Suprapubic skin (tissue), 4 donors: ENCODE measurements around the gene FOXK2. TPM values are rescaled to one million over a fixed set of nuclear protein-coding genes. Genes with fewer than 3 reads are reported as not detected.
"Not testable (repeated sequence)": the region's sequence is repeated elsewhere in the genome, so short reads cannot be mapped to it uniquely, and the experiment has no call there.

ENCODE experiments used
- DNase-seq, 2 donors: peaks; one replicate each; pipeline ENCODE4 v3.0.0-alpha.2; 2019; ENCODE audit warnings: low spot score in 2 of 2
- H3K27ac ChIP-seq: fragments of 200-600 bp; sonication (generic); one replicate; pipeline ENCODE4 v1.5.1; 2019
- H3K27me3 ChIP-seq: fragments of 200-600 bp; sonication (generic); one replicate; pipeline ENCODE4 v1.5.1; 2019
- H3K36me3 ChIP-seq: fragments of 200-600 bp; sonication (generic); one replicate; pipeline ENCODE4 v1.5.1; 2019
- H3K4me1 ChIP-seq: fragments of 200-600 bp; sonication (generic); one replicate; pipeline ENCODE4 v1.5.1; 2019
- H3K4me3 ChIP-seq: fragments of 200-600 bp; sonication (generic); one replicate; pipeline ENCODE4 v1.5.1; 2019; ENCODE audit warnings: mild to moderate bottlenecking
- H3K9me3 ChIP-seq: fragments of 200-600 bp; sonication (generic); one replicate; pipeline ENCODE4 v1.5.1; 2019
- CTCF ChIP-seq, 2 donors: fragments of 200-600 bp in 1 of 2; fragments of 450-650 bp in 1 of 2; sonication (generic) in 1 of 2; IDR thresholded peaks; one replicate each; pipeline ENCODE4 v1.5.1; 2016 to 2019; ENCODE audit warnings: antibody characterized with exemption in 2 of 2, mild to moderate bottlenecking in 1 of 2, moderate library complexity in 1 of 2
- EP300 ChIP-seq: sonication (generic); formaldehyde crosslinking; IDR thresholded peaks from one replicate; pipeline ENCODE4 v1.6.1; 2017; ENCODE audit warnings: antibody characterized with exemption
- POLR2A ChIP-seq, 2 donors: fragments of 450-650 bp; IDR thresholded peaks; one replicate each; pipeline ENCODE4 v1.6.1; 2017; ENCODE audit warnings: antibody characterized with exemption in 2 of 2, mild to moderate bottlenecking in 2 of 2, moderate library complexity in 2 of 2
- POLR2AphosphoS5 ChIP-seq, 3 donors: sonication (generic); formaldehyde crosslinking; IDR thresholded peaks; one replicate each; pipeline ENCODE4 v1.6.1; 2017; ENCODE audit warnings: antibody characterized with exemption in 3 of 3
- WGBS: methylation state at CpG from one replicate; pipeline ENCODE4 v1.1.5; 2018; 5-methylcytosine and 5-hydroxymethylcytosine counted together
- total RNA-seq, 4 donors: library from RNA; depleted of rRNA; stranded (reverse); fragments of >200 nt; gene quantifications; one replicate each; pipeline ENCODE4 v1.1.0, GENCODE V29; 2016

Gene FOXK2
- total RNA-seq, 4 donors from 2014 or later = 62.7 to 94.5 (median 78.4) TPM

DNA sequence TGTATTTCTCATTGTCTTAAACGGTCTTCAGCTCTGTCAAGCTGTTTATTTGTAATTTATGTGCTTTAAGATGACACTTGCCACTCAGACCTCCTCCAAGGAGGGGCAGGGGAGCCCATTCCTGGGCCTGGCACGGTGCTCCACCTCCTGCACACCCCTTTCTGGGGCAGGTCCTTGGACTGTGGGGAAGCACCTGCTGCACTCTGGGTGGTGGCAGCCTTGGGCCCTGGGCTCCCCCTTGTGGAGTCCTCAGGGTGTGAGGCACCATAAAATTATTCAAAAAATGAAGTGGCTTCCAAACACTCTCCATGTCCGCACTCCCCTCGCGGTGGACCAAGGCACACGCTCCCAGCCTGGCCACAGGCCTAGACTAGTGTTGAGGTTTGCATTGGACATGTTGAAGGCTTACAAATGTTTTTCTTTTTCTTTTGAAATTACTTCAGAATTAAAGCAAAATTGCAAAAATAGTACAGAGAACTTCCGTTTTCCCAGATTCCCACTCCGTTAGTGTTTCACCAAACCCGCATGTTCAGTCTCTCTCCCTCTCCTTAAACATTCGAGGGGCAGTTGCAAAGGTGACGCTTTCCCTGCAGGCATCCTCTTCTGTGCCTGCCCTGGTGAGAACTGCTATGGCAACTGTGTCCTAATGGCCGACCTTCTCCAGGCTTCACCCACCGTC is 32.4 kb downstream of the FOXK2 start:
- no peak overlapping the region for H3K27ac ChIP-seq
- no peaks in the 10 kb centered on the region for H3K27me3 ChIP-seq
- H3K4me1 ChIP-seq = peaks cover 55% of the 10 kb centered on the region
- peak; percentile 84 to 88 for DNase-seq
- H3K4me3 ChIP-seq = no peak overlapping the region
- H3K9me3 ChIP-seq = no peaks in the 10 kb centered on the region
- no peaks in the 10 kb centered on the region for H3K36me3 ChIP-seq
- TF ChIP-seq CTCF (IDR thresholded peaks at IDR 0.05) = peak; percentile 67 to 82
- TF ChIP-seq POLR2AphosphoS5 (IDR thresholded peaks at IDR 0.05) = peak in 1 of 3 donors; percentile 47
- TF ChIP-seq POLR2A (IDR thresholded peaks at IDR 0.05) = no peak
- no peak for TF ChIP-seq EP300
- WGBS = 35% methylated on average over 13 of the region's 13 CpGs

- TF ChIP-seq CTCF (IDR thresholded peaks at IDR 0.05) (no peak), POLR2AphosphoS5 (IDR thresholded peaks at IDR 0.05) (no peak), POLR2A (IDR thresholded peaks at IDR 0.05) (no peak), EP300 (no peak)
- Histone ChIP-seq H3K4me1 (peaks cover 55% of the 10 kb centered on the region), H3K4me3 (no peak overlapping the region), H3K36me3 (no peaks in the 10 kb centered on the region), H3K9me3 (no peaks in the 10 kb centered on the region), H3K27me3 (no peaks in the 10 kb centered on the region), H3K27ac (no peak overlapping the region)
- 89% methylated on average over 13 of the region's 13 CpGs for WGBS
- DNase-seq = no peak
Measured at GRCh38 chr17:82552580-82552979, 33.0 kb downstream of the FOXK2 start.

GRCh38 chr17:82553210-82553930 is 33.8 kb downstream of the FOXK2 start:
- DNase-seq = no peak
- Histone ChIP-seq H3K27me3 (no peaks in the 10 kb centered on the region), H3K9me3 (no peaks in the 10 kb centered on the region), H3K4me1 (peaks cover 53% of the 10 kb centered on the region), H3K4me3 (no peak overlapping the region), H3K27ac (peak overlapping the region; percentile 7), H3K36me3 (no peaks in the 10 kb centered on the region)
- 78% methylated on average over 12 of the region's 18 CpGs for WGBS
- TF ChIP-seq POLR2A (IDR thresholded peaks at IDR 0.05) (no peak), CTCF (IDR thresholded peaks at IDR 0.05) (no peak), EP300 (no peak), POLR2AphosphoS5 (IDR thresholded peaks at IDR 0.05) (no peak)

DNA sequence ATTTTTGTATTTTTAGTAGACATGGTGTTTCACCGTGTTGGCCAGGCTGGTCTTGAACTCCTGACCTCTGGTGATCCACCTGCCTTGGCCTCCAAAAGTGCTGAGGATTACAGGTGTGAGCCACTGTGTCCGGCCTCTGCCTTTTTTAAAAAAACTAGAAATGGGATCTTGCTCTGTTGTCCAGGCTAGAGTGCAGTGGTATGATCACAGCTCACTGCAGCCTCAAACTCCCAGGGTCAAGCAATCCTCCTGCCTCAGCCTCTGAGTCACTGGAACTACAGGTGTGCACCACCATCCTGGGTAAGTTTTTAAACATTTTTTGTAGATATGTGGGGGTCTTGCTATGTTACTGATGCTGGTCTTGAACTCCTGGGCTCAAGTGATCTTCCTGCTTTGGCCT is 38.0 kb downstream of the FOXK2 start:
- H3K9me3 ChIP-seq, H3K36me3 ChIP-seq, DNase-seq, H3K27me3 ChIP-seq, H3K27ac ChIP-seq, H3K4me3 ChIP-seq: not testable (repeated sequence)
- peaks cover 40% of the 10 kb centered on the region for H3K4me1 ChIP-seq
- WGBS = 82% methylated on average over 2 of the region's 2 CpGs

DNA sequence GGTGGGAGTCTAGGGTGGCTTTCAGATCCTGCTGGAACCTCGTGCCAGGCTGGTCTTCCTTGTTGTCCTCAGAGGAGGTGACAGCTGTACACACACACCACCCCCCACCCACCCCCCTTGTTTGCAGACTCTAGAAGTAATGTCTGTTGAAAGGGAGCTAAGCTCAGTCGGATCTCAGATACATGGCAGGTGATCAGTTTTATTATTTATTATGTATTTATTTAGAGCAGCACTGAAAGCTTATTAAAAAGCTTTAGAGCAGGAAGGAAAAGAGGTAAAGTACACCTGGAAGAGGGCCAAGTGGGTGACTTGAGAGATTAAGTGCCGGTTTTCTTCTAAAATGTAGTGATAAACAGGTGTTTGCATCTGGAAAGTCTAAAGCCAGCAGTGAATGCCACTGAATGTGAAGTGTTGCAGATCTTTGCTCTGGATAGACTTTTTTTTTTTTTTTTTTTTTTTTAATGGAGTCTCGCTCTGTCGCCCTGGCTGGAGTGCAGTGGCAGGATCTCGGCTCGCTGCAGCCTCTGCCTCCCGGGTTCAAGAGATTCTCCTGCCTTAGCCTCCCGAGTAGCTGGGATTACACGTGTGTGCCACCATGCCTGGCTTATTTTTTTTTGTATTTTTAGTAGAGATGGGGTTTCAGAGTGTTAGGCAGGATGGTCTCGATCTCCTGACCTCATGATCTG is 40.2 kb downstream of the FOXK2 start:
- DNase-seq = no peak
- Histone ChIP-seq H3K4me1 (peaks cover 20% of the 10 kb centered on the region), H3K4me3 (no peak overlapping the region), H3K36me3 (peaks cover under 1% of the 10 kb centered on the region), H3K27me3 (no peaks in the 10 kb centered on the region), H3K9me3 (no peaks in the 10 kb centered on the region), H3K27ac (no peak overlapping the region)
- TF ChIP-seq POLR2A (IDR thresholded peaks at IDR 0.05) (no peak), CTCF (IDR thresholded peaks at IDR 0.05) (no peak), POLR2AphosphoS5 (IDR thresholded peaks at IDR 0.05) (no peak), EP300 (no peak)
- WGBS = 74% methylated on average over 11 of the region's 11 CpGs
